PFSK-1 (cell line): ENCODE results near the gene CUL1.

Experiments
- POLR2AphosphoS5 ChIP-seq: IDR thresholded peaks from 2 replicates; pipeline ENCODE4 v1.6.1; 2012; ENCODE audit warnings: low read depth, mild to moderate bottlenecking, control low read depth, low read length, moderate library complexity
- TF ChIP-seq, protein P1 (sequence below), 2 experiments: IDR thresholded peaks; 2 replicates each; pipeline versions ENCODE4 v1.6.1 to v1.8.0; 2011 to 2012; ENCODE audit warnings: low read depth in 2 of 2, low read length in 2 of 2, control low read depth in 1 of 2, inconsistent platforms in 1 of 2, mild to moderate bottlenecking in 1 of 2, moderate library complexity in 1 of 2; ENCODE audit not compliant: insufficient read depth in 1 of 2

DNA sequence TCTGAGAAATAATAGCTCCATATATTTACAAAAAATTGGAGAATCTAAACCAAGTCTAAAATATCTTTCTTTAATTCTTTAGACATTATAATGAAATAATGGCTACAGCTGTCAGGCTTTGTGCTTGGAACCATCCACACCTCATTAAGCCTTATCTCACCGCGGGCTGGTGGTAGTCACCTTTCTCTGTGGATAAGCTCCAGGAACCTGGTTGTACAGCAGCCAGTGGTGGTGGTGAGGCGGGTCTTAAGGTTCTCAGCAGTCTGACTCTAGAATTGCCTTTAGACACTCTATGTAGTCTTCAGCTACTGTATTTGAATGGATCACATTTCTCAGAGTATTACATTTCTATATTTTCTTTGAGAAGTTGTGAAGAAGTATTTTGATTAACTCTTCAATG is 34.2 kb downstream of the CUL1 start:
- no peak for TF ChIP-seq POLR2AphosphoS5
- TF ChIP-seq, protein P1, sequence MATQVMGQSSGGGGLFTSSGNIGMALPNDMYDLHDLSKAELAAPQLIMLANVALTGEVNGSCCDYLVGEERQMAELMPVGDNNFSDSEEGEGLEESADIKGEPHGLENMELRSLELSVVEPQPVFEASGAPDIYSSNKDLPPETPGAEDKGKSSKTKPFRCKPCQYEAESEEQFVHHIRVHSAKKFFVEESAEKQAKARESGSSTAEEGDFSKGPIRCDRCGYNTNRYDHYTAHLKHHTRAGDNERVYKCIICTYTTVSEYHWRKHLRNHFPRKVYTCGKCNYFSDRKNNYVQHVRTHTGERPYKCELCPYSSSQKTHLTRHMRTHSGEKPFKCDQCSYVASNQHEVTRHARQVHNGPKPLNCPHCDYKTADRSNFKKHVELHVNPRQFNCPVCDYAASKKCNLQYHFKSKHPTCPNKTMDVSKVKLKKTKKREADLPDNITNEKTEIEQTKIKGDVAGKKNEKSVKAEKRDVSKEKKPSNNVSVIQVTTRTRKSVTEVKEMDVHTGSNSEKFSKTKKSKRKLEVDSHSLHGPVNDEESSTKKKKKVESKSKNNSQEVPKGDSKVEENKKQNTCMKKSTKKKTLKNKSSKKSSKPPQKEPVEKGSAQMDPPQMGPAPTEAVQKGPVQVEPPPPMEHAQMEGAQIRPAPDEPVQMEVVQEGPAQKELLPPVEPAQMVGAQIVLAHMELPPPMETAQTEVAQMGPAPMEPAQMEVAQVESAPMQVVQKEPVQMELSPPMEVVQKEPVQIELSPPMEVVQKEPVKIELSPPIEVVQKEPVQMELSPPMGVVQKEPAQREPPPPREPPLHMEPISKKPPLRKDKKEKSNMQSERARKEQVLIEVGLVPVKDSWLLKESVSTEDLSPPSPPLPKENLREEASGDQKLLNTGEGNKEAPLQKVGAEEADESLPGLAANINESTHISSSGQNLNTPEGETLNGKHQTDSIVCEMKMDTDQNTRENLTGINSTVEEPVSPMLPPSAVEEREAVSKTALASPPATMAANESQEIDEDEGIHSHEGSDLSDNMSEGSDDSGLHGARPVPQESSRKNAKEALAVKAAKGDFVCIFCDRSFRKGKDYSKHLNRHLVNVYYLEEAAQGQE (IDR thresholded peaks at IDR 0.05; ENCODE audit: insufficient read depth in 1 of 2, low read depth in 2 of 2, low read length in 2 of 2), result no peak
